CD4-positive, alpha-beta T cell treated with Interleukin-1 beta for 1 hour (primary cell): ENCODE results near the gene C18orf63.

ENCODE experiments used
- DNase-seq, 2 donors: peaks; one replicate each; pipeline ENCODE4 v3.0.0-alpha.2; 2020 to 2022

Gene C18orf63

GRCh38 chr18:74331404-74331803 is 15.8 kb downstream of the C18orf63 start:
- DNase-seq: no peak

GRCh38 chr18:74333091-74333490 is 17.5 kb downstream of the C18orf63 start:
- no peak for DNase-seq

GRCh38 chr18:74334242-74334893 is 18.7 kb downstream of the C18orf63 start:
- no peak for DNase-seq

DNA sequence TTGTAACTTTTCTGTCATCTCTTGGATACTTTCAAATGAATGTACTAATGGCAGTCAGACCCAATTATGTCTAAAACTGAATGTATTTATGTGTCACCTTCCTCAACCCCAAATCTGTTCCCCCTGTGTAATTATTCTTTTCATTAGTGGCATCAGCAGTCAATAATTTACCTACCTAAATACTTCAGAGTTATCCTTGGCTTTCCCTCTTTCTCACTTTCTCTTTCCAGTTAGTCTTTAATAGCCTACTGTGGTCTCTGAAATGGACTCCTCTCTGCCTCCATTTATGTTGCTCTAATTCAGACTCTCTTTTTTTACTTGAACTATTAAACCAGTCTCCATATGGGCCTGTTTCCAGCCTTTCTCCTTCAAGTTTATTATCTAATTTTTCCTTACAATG is 21.0 kb downstream of the C18orf63 start:
- no peak for DNase-seq

GRCh38 chr18:74337155-74337911 is 21.7 kb downstream of the C18orf63 start:
- DNase-seq: no peak

DNA sequence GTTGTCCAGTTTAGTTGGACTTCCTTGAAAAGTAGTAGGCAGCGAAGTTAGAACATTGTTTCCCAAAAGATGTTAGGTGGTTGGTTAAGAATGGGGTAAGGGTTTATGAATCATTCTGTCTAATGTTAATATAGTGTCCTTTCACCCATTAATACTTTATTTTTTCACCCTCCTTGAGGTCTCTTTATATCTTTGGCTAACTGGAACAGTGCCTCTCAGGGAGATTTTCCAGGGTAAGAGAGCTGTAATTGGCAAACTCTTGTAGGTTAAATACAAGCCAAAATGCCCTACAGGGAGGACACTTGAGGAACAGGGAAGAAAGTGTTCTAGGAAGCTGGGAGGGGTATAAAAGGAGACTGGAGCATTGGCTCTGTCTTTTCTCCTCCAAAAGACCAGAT is 22.3 kb downstream of the C18orf63 start:
- DNase-seq: no peak

DNA sequence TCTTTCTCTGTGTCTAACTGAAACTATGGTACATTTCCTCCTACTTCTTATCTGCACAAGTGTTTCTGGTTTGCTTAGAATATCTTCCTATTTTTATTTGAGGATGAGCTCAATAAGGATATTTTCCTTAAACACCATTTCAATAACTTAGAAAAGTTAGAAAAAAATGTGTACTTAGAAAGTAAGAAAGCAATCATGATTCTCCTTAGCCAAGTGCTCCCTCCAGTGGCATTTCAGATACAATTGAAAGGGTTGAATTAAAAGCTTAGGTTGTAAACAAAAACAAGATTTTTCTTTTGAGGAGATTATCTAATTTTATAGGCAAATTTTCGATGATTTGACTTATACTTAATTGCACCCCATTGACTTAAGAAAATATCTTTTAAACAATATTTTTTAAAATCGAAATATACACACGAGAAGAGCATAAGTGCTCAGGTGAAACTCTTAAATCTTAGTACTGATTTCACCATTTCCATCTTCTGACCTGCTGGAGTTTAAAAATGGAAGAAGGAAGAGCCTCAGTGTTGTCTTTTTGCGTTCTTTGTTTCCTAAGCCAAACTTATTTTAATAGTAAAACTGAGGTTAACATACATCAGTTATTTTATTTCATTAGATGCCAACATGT is 26.9 kb downstream of the C18orf63 start:
- peak; percentile 6 to 45 for DNase-seq

GRCh38 chr18:74346206-74346605 is 30.6 kb downstream of the C18orf63 start:
- no peak for DNase-seq

DNA sequence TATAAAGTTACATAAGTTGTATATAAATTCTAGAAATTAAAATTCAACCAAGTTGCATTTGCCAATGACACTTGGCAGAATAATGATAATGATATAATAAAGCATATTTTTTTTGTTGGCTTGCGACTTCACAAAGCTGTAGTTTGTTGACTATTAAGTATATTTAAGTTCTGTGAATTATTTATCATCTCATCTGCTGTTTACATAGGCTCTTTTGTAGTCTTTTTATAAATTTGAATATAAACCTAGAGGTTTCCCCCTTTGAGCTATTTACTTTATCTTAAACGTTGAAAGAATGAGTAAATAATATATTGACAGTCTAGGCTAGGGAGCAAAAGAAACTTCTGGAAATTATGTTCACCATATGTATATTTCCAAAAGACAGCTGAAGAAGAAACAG is 32.9 kb downstream of the C18orf63 start:
- DNase-seq: no peak

DNA sequence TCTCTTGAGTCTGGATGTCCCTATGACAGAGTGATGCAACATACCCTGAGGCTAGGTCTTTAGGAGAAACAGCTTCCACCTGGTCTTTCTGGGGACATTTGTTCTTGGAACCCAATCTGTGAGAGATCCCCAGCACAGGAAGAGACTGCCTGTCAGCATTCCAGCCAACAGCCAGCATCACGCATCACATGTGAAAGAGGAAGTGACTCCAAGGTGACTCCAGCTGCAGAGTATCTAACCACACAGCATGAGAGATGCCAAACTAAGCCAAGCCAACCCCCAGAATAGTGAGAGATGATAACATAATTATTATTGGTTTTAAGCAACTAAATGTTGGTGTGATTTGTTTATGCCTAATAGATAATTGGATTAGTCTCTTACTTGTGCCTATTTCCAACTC is 35.7 kb downstream of the C18orf63 start:
- peak in 1 of 2 donors; percentile 7 for DNase-seq

GRCh38 chr18:74353169-74353775 is 37.6 kb downstream of the C18orf63 start:
- peak; percentile 65 to 70 for DNase-seq

DNA sequence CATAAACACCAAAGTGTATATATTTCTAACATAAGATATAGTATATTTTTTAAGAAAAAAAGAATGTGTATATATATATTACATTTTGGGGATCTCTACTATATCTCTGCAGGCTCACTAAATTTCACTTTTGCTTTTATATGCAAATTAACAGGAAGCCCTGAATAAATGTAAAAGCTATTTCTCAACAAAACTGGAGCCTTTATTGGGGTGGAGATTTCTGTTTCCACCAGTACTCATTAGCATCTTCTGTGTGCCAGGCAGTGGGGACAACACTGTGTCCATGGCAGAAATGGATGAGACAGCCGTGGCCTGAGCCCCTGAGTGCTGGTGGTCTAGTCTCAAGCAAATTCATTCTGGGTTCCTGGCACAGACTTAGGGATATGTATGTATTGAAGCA is 41.3 kb downstream of the C18orf63 start:
- no peak for DNase-seq

DNA sequence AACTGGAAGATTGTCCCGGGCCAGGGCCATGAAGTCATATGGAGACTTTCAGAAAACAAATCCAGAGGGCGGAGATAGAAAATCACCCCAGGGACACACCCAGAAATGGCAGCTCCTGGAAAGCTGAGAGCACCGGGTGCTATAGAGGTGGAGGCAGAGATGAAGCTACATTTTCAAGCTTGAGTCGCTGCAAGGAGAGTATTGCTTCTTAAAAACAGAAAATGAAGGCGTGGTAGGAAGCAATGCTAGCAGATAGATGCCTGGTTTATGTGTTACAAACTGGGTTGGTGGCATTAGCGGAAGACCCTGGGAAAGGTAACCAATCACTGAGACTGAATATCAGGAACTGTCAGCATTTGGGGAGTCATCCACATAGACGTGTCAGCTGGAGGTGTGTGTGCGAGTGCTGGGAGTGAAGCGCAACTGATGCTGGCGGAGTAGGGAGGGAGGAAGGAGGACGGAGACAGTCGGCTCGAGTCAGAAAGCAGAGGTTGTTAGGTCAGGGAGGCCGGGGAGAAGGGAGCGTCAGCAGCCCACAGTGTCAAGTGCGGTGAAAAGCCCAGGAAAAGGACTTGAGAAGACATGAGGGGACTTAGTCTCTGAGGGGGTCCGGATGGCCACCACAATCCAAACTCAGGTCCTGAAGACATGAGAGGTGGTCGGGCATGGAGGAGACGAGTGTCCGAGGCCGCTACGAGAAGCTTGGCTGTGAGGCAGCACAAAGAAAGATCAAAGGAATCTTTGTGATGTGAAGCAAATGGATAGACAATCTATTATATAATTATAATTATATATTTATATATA is 45.4 kb downstream of the C18orf63 start:
- DNase-seq: no peak

DNA sequence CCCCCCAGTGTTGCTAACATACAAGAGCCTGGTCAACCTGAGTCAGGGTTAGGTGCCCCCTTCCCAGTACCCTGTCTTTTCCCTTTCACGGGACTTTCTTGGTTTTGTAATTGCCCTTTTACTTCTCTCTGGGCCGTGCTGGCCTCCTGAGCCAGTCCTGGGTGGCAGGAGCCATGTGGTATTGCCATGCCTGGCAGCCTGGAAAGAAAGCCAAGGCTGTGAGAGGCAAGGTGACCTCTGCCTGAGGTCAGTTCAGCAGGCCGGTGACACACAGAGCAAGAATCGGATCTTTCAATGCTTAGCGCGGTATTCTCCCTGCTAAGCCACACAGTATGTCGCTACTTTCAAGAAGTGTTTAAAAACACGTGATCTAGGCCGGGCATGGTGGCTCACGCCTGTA is 52.3 kb downstream of the C18orf63 start:
- no peak for DNase-seq

DNA sequence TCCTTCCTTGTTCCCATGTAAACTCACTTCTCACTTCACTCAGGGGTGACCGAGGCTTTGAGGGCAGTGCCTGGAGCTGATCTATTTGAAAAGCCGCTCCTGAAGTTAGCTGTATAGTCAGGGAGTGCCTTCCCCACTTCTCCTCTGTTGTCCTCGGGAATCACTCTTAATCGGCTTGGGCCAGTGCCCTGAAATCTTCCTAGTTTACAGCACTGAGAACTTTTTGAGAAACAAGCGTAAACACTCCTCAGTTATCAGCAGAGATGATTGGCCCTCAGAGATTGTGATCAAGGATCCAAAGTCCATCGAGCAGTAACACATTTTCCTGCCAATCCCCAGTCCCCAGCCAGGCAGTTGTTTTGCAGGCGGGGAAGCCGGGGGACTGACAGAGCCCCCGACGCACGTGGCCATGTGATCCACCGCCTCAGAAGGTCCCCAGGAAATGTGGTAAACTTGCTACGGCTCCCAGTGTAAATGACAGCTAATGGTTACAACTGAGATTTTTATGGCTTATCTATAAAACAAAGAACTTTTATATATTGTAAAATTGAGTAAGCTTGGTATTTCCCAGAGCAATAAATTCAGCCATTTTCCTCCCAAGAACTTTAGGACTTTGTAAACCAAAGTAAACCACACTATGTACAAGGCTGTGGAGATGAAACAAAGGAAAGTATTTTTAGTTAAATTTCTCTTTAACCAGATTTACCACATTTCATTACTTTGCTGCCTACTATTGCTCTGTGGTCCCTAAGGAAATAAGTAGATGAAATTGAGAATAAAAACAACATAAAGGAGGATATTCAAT is 53.5 kb downstream of the C18orf63 start:
- DNase-seq: no peak

DNA sequence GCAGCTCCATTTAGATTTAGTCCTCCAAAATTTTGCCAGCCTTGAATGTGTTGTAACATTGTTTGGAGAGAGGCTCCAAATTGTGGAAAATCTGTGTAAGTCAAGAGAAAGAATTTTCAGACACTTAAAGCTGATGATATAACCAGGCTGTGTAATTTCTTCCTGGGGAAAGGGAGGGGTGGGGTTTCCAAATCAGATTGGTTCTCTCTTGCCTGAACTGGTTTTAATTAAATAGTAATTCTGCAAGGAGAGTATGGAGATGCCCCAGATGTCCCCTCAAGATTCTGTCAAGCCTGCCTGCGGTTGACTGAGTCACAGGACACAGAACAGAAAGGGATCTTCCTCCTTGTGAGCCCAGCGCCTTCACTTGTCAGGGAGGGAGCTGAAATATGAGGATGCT is 54.5 kb downstream of the C18orf63 start:
- DNase-seq: no peak

DNA sequence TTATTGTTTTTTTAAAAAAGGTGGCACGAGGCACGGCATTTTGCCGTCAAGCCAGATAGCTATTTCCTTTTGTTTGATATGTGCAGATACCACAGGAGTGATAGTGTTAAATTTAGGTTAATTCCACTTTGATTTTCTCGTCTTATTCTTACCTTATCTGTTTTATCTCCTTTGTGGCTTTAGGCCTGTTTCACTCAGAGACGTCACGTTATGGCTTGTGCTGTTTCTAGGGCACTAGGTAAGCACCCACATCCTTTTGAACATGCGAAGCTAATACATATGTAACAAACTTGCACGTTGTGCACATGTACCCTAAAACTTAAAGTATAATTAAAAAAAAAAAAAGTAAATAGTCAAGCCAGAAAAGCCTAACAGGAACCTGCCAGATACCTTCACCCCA is 57.8 kb downstream of the C18orf63 start:
- DNase-seq: peak; percentile 75 to 84

DNA sequence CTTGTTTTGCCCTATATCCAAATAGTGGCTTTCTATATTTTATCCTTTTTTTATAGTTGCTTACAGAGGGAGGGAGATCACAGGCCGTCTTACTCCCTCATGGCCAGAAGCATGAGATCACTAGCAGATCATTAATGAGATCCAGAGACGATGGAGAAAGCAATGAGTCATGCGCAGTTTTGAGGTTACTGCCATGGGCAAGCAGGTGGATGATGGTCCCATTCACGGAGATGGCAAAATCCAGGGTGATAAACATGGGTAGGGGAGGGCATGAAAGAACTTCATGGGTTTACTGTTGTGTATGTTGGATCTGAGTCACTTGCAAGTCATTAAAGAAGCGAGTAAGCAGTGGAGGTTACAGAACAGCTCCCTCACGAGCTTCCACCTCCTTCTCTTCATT is 60.4 kb downstream of the C18orf63 start:
- no peak for DNase-seq

DNA sequence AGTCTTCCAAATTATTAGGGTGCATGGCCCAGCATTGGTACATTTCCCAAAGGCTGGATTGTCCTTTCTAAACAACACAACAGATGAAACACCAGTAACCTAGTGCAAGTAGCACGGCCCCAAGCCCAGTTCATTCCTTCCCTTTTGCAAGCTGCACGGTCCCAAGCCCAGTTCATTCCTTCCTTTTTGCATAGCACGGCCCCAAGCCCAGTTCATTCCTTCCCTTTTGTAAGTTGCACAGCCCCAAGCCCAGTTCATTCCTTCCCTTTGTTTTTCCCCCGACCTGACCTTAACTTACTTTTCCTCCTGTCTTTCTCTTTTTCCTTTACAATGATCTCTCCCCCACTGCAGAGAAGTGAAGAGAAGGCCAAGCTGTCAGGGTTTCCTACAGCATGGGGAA is 60.9 kb downstream of the C18orf63 start:
- no peak for DNase-seq

GRCh38 chr18:74377776-74378175 is 62.1 kb downstream of the C18orf63 start:
- no peak for DNase-seq

- peak in 1 of 2 donors; percentile 35 for DNase-seq
These were observed 62.6 kb downstream of the C18orf63 start for GRCh38 chr18:74378179-74378682.

DNA sequence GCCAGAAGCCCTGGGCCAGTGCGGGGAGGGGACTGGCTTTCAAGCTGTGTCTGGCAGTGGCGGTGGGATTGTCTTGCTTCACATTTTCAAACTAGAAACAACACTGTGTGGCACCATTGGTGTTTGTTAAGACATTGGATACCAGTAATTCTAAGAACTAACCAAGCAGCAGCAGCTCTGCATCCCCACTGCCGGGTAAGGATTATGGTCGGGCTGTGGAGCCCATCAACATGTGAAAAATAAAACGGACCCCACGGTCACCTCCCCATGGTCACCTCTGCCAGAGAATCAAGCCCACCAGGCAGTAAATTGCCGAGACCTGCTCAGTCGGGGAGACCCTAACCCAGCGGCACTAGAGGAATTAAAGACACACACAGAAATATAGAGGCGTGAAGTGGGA is 65.3 kb downstream of the C18orf63 start:
- DNase-seq: no peak
